Measurements from ENCODE around the gene C20orf204.
"Not testable (repeated sequence)": the region's sequence is repeated elsewhere in the genome, so short reads cannot be mapped to it uniquely, and the experiment has no call there.

C20orf204 gene

DNA sequence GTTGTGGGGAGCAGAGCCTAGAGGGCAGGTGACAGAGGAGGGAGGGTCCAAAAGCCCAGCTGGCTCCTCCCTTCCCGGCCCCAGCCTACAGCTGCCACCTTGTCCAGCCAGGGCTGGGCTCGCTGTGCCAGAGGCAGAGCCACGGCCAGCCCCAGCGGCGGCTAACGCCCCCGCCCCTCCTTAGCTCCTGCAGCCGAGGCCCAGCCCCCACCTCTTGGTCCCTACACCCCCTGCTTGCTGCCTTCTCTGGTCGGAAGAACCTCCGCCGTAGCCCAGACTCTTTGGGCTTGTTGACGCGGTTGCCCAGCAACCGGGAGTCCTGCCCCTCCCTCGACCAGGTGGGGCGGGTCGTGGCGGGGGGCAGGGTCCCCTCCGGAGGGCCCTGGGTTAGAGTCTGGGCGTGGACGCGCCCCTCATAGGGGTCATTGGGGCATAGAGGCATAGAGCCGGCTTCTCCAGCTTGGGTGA is 48.7 kb downstream of the C20orf204 start:
- no peak for DNase-seq

DNA sequence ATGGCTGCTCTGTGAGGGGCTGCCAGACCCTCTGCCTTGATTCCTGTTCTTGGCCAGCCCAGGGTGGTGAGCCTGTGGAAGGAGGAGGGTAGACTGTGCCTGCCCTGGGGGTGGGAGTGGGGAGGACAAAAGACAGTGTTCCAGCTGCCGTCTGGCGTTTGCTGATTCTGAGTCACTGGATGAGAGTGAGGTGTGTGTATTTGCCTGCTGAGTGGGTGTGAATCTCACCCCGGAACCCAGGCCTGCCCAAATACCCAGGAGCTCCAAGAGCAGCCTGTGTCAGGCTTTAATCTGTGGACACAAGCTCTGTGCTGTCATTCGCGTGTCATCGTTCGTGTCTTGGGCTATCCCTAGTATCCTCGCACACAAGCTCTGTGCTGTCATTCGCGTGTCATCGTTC is 50.8 kb downstream of the C20orf204 start:
- no peak for DNase-seq

DNA sequence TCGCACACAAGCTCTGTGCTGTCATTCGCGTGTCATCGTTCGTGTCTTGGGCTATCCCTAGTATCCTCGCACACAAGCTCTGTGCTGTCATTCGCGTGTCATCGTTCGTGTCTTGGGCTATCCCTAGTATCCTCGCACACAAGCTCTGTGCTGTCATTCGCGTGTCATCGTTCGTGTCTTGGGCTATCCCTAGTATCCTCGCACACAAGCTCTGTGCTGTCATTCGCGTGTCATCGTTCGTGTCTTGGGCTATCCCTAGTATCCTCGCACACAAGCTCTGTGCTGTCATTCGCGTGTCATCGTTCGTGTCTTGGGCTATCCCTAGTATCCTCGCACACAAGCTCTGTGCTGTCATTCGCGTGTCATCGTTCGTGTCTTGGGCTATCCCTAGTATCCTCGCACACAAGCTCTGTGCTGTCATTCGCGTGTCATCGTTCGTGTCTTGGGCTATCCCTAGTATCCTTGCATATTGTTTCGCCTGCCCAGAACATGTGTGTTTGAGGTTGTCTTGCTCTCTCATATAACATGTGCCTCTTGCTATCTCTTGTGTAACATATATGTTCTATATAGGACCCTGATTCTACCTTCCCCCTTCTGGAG is 51.3 kb downstream of the C20orf204 start:
- not testable (repeated sequence) for DNase-seq

DNA sequence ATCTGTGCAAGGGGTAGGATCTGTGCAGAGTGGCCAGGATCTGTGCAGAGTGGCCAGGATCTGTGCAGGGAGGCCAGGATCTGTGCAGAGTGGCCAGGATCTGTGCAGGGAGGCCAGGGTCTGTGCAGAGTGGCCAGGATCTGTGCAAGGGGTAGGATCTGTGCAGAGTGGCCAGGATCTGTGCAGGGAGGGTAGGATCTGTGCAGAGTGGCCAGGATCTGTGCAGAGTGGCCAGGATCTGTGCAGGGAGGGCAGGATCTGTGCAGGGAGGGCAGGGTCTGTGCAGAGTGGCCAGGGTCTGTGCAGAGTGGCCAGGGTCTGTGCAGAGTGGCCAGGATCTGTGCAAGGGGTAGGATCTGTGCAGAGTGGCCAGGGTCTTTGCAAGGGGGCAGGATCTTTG is 52.6 kb downstream of the C20orf204 start:
- not testable (repeated sequence) for DNase-seq
